DND-41 (cell line): ENCODE measurements around the gene PTPRN2.

Experiments
- EZH2 ChIP-seq: IDR thresholded peaks from 3 replicates; pipeline ENCODE4 v1.6.1; 2012; ENCODE audit warnings: borderline replicate concordance, low read depth, mild to moderate bottlenecking, moderate library complexity, low read length, inconsistent platforms; ENCODE audit not compliant: severe bottlenecking
- TF ChIP-seq, protein P1 (sequence below): IDR thresholded peaks from 2 replicates; pipeline ENCODE4 v1.5.1; 2012; ENCODE audit warnings: borderline replicate concordance, low read length, moderate library complexity, mild to moderate bottlenecking; ENCODE audit not compliant: poor library complexity, severe bottlenecking; ENCODE audit errors: extremely low read depth

DNA sequence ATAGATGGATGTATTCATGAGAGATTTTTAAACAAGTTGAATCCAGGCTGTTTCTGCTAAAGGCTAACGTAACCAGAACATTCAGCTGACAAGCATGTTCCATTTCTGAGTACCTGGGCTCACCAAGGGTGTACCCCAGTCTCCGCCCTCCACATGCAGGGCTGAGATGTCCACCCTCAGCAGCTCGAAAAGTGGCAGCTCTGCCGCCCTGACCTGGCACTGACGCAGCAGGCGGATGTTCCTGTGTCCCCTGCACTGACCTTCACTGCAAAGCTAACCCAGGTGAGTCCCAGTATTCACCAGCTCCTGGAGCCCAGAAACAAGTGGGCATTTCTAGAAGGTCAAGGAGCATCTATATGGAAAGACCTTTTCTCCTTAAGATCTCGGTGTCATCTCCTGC is 437.4 kb downstream of the PTPRN2 start:
- TF ChIP-seq, protein P1, sequence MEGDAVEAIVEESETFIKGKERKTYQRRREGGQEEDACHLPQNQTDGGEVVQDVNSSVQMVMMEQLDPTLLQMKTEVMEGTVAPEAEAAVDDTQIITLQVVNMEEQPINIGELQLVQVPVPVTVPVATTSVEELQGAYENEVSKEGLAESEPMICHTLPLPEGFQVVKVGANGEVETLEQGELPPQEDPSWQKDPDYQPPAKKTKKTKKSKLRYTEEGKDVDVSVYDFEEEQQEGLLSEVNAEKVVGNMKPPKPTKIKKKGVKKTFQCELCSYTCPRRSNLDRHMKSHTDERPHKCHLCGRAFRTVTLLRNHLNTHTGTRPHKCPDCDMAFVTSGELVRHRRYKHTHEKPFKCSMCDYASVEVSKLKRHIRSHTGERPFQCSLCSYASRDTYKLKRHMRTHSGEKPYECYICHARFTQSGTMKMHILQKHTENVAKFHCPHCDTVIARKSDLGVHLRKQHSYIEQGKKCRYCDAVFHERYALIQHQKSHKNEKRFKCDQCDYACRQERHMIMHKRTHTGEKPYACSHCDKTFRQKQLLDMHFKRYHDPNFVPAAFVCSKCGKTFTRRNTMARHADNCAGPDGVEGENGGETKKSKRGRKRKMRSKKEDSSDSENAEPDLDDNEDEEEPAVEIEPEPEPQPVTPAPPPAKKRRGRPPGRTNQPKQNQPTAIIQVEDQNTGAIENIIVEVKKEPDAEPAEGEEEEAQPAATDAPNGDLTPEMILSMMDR, result no peak
- no peak for TF ChIP-seq EZH2
